Loucy (cell line): Measurements from ENCODE around the gene RAB7A.

Experiments used
- H2AFZ ChIP-seq: fragments of 200-600 bp; sonication (generic); 2 replicates; pipeline ENCODE4 v1.6.0; 2016; ENCODE audit warnings: antibody characterized with exemption, mild to moderate bottlenecking, low read length, moderate library complexity
- H3F3A ChIP-seq: fragments of 200-600 bp; 2 replicates; pipeline ENCODE4 v1.6.0; 2016; ENCODE audit warnings: antibody characterized with exemption, low read depth, mild to moderate bottlenecking
- H3K27me3 ChIP-seq: fragments of 200-600 bp; sonication (generic); 2 replicates; pipeline ENCODE4 v1.6.1; 2014; ENCODE audit warnings: low read length, mild to moderate bottlenecking; ENCODE audit not compliant: insufficient read depth, poor library complexity, severe bottlenecking
- H3K36me3 ChIP-seq: fragments of 200-600 bp; sonication (generic); 2 replicates; pipeline ENCODE4 v1.6.1; 2016; ENCODE audit warnings: low read length; ENCODE audit not compliant: insufficient read depth
- H3K4me1 ChIP-seq: fragments of 200-600 bp; sonication (generic); 2 replicates; pipeline ENCODE4 v1.5.1; 2014; ENCODE audit warnings: low read length, mild to moderate bottlenecking; ENCODE audit not compliant: insufficient read depth, poor library complexity, severe bottlenecking
- H3K4me2 ChIP-seq: fragments of 200-600 bp; sonication (generic); 2 replicates; pipeline ENCODE4 v1.6.0; 2014; ENCODE audit warnings: antibody characterized with exemption, low read length, low read depth, mild to moderate bottlenecking; ENCODE audit not compliant: poor library complexity, severe bottlenecking
- H3K4me3 ChIP-seq: fragments of 200-600 bp; sonication (generic); 2 replicates; pipeline ENCODE4 v1.5.1; 2014; ENCODE audit warnings: low read length, mild to moderate bottlenecking, mixed read lengths; ENCODE audit not compliant: poor library complexity, severe bottlenecking
- H3K79me2 ChIP-seq: fragments of 200-600 bp; sonication (generic); 2 replicates; pipeline ENCODE4 v1.6.1; 2014; ENCODE audit warnings: low read length; ENCODE audit not compliant: insufficient read depth
- H3K9ac ChIP-seq: fragments of 200-600 bp; sonication (generic); 2 replicates; pipeline ENCODE4 v1.6.0; 2014; ENCODE audit warnings: mild to moderate bottlenecking, low read depth, low read length, moderate library complexity; ENCODE audit not compliant: poor library complexity, severe bottlenecking
- H3K9me2 ChIP-seq: fragments of 200-600 bp; sonication (generic); replicated peaks from 2 replicates; pipeline ENCODE4 v1.6.1; 2016; ENCODE audit warnings: low read depth, low read length, mixed read lengths
- H3K9me3 ChIP-seq: fragments of 200-600 bp; sonication (generic); 2 replicates; pipeline ENCODE4 v1.6.1; 2014; ENCODE audit warnings: mild to moderate bottlenecking, antibody characterized with exemption, low read length, low read depth; ENCODE audit not compliant: insufficient read depth
- H4K20me1 ChIP-seq: fragments of 200-600 bp; sonication (generic); 2 replicates; pipeline ENCODE4 v1.6.0; 2014; ENCODE audit warnings: antibody characterized with exemption, low read length, mild to moderate bottlenecking; ENCODE audit not compliant: insufficient read depth, poor library complexity, severe bottlenecking
- EZH2phosphoT487 ChIP-seq: fragments of 200-600 bp; IDR thresholded peaks from 2 replicates; pipeline ENCODE4 v1.6.1; 2018; ENCODE audit warnings: antibody characterized with exemption, mild to moderate bottlenecking, moderate library complexity, borderline replicate concordance
- TF ChIP-seq, protein P1 (sequence below): fragments of 200-600 bp; sonication (generic); conservative IDR thresholded peaks from 2 replicates; pipeline ENCODE4 v1.5.1; 2014; ENCODE audit warnings: mild to moderate bottlenecking, antibody characterized with exemption, low read length

RAB7A gene

DNA sequence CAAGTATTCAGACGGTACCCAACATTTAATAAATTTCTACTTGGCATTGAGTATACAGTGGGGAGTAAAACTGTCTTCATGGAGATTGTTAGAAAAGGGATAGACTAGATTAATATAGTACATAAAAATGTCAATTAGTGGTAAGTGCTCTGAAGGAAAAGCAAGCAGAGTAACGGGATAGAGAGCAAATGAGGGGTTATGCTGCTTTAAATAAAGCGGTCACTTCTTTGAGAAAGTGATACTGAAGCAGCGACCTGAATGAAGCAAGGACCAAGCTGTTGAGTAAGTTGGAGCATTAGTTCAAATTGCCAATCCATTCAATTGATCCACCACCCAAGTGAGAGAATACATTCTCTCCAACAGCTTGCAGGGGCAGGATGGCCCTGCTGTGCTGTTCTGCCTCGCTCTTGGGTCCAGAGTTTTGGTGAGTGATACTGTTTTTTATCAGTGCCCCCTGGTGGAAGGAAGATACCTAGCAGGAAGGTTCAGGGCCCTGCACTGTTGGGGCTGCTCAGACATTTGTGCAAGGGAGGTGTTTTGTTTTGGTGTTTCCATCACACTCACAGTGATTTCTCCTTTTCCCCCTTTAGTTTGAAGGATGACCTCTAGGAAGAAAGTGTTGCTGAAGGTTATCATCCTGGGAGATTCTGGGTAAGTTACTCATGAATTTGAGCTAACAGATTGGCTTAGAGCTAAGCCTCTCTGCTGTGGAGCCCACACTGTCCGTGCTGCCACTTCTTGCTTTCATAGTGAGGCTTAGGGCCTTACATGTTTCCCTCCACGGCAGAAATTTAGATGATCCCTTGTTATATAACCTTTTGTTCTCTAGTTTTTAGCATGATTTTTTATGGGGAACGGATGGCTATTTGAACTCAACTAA lies 69.0 kb downstream of the RAB7A start:
- H2AFZ ChIP-seq = no peak overlapping the region
- TF ChIP-seq, protein P1, sequence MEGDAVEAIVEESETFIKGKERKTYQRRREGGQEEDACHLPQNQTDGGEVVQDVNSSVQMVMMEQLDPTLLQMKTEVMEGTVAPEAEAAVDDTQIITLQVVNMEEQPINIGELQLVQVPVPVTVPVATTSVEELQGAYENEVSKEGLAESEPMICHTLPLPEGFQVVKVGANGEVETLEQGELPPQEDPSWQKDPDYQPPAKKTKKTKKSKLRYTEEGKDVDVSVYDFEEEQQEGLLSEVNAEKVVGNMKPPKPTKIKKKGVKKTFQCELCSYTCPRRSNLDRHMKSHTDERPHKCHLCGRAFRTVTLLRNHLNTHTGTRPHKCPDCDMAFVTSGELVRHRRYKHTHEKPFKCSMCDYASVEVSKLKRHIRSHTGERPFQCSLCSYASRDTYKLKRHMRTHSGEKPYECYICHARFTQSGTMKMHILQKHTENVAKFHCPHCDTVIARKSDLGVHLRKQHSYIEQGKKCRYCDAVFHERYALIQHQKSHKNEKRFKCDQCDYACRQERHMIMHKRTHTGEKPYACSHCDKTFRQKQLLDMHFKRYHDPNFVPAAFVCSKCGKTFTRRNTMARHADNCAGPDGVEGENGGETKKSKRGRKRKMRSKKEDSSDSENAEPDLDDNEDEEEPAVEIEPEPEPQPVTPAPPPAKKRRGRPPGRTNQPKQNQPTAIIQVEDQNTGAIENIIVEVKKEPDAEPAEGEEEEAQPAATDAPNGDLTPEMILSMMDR = peak; percentile 87
- no peak for TF ChIP-seq EZH2phosphoT487
- peaks cover 5% of the 10 kb centered on the region; the same call in 1 of the 2 replicates for H3F3A ChIP-seq
- H3K4me1 ChIP-seq = peaks cover 17% of the 10 kb centered on the region
- peaks cover 68% of the 10 kb centered on the region for H3K79me2 ChIP-seq
- H3K9me2 ChIP-seq = no peaks in the 10 kb centered on the region
- no peak overlapping the region for H3K4me2 ChIP-seq
- H3K27me3 ChIP-seq = no peaks in the 10 kb centered on the region
- H4K20me1 ChIP-seq = peaks cover 25% of the 10 kb centered on the region
- no peak overlapping the region for H3K4me3 ChIP-seq
- H3K9me3 ChIP-seq = no peaks in the 10 kb centered on the region
- H3K9ac ChIP-seq = peak overlapping the region; percentile 5
- H3K36me3 ChIP-seq = peaks cover 40% of the 10 kb centered on the region

DNA sequence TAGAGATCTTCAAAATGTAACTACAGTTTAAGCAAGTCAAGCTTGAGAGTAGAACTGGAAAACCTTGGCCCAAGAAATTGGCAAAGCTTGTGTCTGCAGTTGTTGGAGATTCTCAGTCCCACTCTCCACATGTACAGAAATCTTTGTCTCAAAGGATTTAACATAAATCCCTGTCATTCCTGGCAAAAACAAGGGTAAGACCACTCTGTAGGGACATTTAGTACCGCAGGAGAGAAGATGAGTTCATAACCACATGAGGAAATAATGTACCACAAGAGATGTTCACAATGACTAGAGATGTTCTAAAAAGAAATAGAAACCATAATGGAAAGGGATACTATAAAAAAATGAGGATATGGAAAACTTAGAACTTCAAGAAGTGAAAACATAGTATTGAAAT lies 73.7 kb downstream of the RAB7A start:
- peaks cover 14% of the 10 kb centered on the region for H3K4me1 ChIP-seq
- TF ChIP-seq, protein P1 = no peak
- no peak for TF ChIP-seq EZH2phosphoT487
- H3K9me2 ChIP-seq = no peaks in the 10 kb centered on the region
- peaks cover 61% of the 10 kb centered on the region for H3K36me3 ChIP-seq
- no peak overlapping the region for H3K4me3 ChIP-seq
- peaks cover 17% of the 10 kb centered on the region for H4K20me1 ChIP-seq
- peaks cover 30% of the 10 kb centered on the region for H3K79me2 ChIP-seq
- no peak overlapping the region for H2AFZ ChIP-seq
- no peak overlapping the region for H3K4me2 ChIP-seq
- H3K9me3 ChIP-seq = no peaks in the 10 kb centered on the region
- no peaks in the 10 kb centered on the region; the same call in 1 of the 2 replicates for H3F3A ChIP-seq
- H3K9ac ChIP-seq = no peak overlapping the region
- no peaks in the 10 kb centered on the region for H3K27me3 ChIP-seq

DNA sequence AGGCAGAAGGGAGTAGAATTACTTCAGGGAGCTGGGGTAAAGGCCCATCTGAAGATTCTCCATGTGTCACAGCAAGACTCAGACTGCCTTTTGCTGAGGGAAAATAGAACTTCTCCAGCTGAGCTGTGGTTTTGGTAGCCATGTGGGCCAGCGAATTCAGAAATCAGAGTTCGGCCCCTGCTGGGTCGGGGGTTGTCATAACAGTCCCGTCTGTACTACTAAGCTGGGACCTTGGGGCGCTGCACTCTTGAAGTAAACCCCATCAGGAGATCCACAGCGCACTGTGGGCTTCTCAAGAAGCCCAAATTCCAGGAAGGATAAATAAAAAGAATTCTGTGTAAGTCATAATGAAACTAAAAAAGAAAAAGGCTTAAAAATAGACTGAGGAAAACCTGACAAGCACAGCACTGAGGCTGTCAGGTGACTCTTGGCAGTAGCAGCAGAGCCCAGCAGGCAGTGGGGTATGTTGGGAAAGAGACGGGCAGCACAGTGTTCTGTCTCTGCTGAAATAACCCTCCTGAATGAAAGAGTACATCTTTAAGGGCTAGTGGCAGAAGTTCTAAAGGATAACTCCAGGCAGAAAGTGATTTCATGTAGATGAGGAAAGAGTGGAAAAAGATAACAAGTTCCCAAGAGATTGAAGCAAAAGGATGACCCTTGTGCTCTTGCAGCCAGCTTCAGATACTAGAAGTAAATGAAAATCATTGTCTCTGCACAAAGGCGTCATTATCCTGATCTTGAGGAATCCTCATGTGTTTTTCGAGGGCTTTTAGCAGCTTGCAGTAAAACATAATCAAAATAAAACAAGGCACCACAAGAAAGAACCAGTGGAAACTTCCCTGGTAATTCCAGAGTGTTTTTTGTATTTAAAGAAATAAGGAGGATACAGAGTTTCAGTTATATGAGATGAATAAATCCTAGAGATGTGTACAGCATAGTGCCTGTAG lies 74.5 kb downstream of the RAB7A start:
- H3K9ac ChIP-seq = no peak overlapping the region
- no peak overlapping the region for H3K4me3 ChIP-seq
- peaks cover 21% of the 10 kb centered on the region for H4K20me1 ChIP-seq
- no peak for TF ChIP-seq EZH2phosphoT487
- TF ChIP-seq, protein P1 = no peak
- no peaks in the 10 kb centered on the region for H3K27me3 ChIP-seq
- peaks cover 32% of the 10 kb centered on the region for H3K79me2 ChIP-seq
- peaks cover 13% of the 10 kb centered on the region for H3K4me1 ChIP-seq
- H3K9me2 ChIP-seq = no peaks in the 10 kb centered on the region
- peaks cover 70% of the 10 kb centered on the region for H3K36me3 ChIP-seq
- H3K9me3 ChIP-seq = no peaks in the 10 kb centered on the region
- no peak overlapping the region for H2AFZ ChIP-seq
- H3K4me2 ChIP-seq = no peak overlapping the region
- no peaks in the 10 kb centered on the region; the same call in 1 of the 2 replicates for H3F3A ChIP-seq
